Esophagus squamous epithelium (tissue), 5 donors: ENCODE measurements around the gene LDAH. TPM values are rescaled to one million over a fixed set of nuclear protein-coding genes. Genes with fewer than 3 reads are reported as not detected.
A peak's percentile ranks its signal among the peaks of the same experiment; 100 is the strongest.

ENCODE experiments used
- DNase-seq: peaks from one replicate; lab custom pipeline; 2025; lab: John Stamatoyannopoulos, UW
- H3K27ac ChIP-seq, 4 donors: fragments of 200-600 bp; sonication (generic); one replicate each; pipeline ENCODE4 v1.5.1; 2016 to 2019; ENCODE audit warnings: mild to moderate bottlenecking in 1 of 4
- H3K27me3 ChIP-seq, 4 donors: fragments of 200-600 bp; sonication (generic); 1 replicate in 3 of 4; 2 replicates in 1 of 4; pipeline versions ENCODE4 v1.5.1 to v1.6.0; 2017 to 2021; ENCODE audit warnings: antibody characterized with exemption in 1 of 4
- H3K36me3 ChIP-seq, 3 donors: fragments of 200-600 bp; sonication (generic); one replicate each; pipeline ENCODE4 v1.5.1; 2016 to 2019
- H3K4me1 ChIP-seq, 3 donors: fragments of 200-600 bp; sonication (generic); one replicate each; pipeline ENCODE4 v1.5.1; 2017 to 2019
- H3K4me3 ChIP-seq, 4 donors: fragments of 200-600 bp; sonication (generic); 1 replicate in 3 of 4; 2 replicates in 1 of 4; pipeline ENCODE4 v1.5.1; 2016 to 2019; ENCODE audit warnings: mild to moderate bottlenecking in 2 of 4, moderate library complexity in 1 of 4
- H3K9me3 ChIP-seq, 3 donors: fragments of 200-600 bp; sonication (generic); one replicate each; pipeline ENCODE4 v1.5.1; 2016 to 2019
- CTCF ChIP-seq, 6 experiments: fragments of 450-650 bp in 4 of 6; fragments of 200-600 bp in 2 of 6; sonication (generic) in 2 of 6; IDR thresholded peaks; one replicate each; pipeline ENCODE4 v1.5.1; 2016 to 2019; ENCODE audit warnings: antibody characterized with exemption in 6 of 6, mild to moderate bottlenecking in 4 of 6, moderate library complexity in 4 of 6
- POLR2A ChIP-seq, 4 donors: fragments of 450-650 bp; IDR thresholded peaks; one replicate each; pipeline ENCODE4 v1.6.1; 2017; ENCODE audit warnings: antibody characterized with exemption in 4 of 4, mild to moderate bottlenecking in 4 of 4, moderate library complexity in 3 of 4
- WGBS, 2 donors: methylation state at CpG; one replicate each; pipeline ENCODE4 v1.1.5; 2018; 5-methylcytosine and 5-hydroxymethylcytosine counted together
- intact Hi-C: fragments of 100-400 bp; cut with DNase I; formaldehyde crosslinking; loops from one replicate; pipeline ENCODE4 v1.15.0; 2022
- total RNA-seq, 4 donors: library from RNA; depleted of rRNA; stranded (reverse); fragments of >200 nt; gene quantifications; one replicate each; pipeline ENCODE4 v1.1.0, GENCODE V29; 2016
- donor health status: DM: yes; HTN: yes; CAD: no.

LDAH gene
- total RNA-seq, 4 donors from 2014 or later = 5.8 to 12.4 (median 8.5) TPM

GRCh38 chr2:20645761-20646160 is 177.1 kb downstream of the LDAH start:
- Histone ChIP-seq H3K4me1 (peaks cover 18 to 48% (median 34%) of the 10 kb centered on the region in 3 donors), H3K9me3 (no peaks in the 10 kb centered on the region), H3K27ac (peak overlapping the region in 1 of 4 donors; percentile 11), H3K36me3 (peaks cover 1 to 59% (median 10%) of the 10 kb centered on the region in 3 donors), H3K4me3 (no peak overlapping the region), H3K27me3 (no peaks in the 10 kb centered on the region)
- WGBS, 2 donors = 83 to 86% methylated on average over 5 to 8 of the region's 10 CpGs
- intact Hi-C loops = loop anchor here (10.0 kb wide), 1 partner anchor 231 kb away; no protein-coding TSS in a partner anchor
- TF ChIP-seq CTCF (IDR thresholded peaks at IDR 0.05) (no peak), POLR2A (IDR thresholded peaks at IDR 0.05) (no peak)
- DNase-seq = no peak

GRCh38 chr2:20645301-20645701 is 177.6 kb downstream of the LDAH start:
- intact Hi-C loops = loop anchor here (10.0 kb wide), 1 partner anchor 230 kb away; no protein-coding TSS in a partner anchor
- TF ChIP-seq POLR2A (IDR thresholded peaks at IDR 0.05) (no peak), CTCF (IDR thresholded peaks at IDR 0.05) (no peak)
- H3K27me3 ChIP-seq = no peaks in the 10 kb centered on the region
- H3K36me3 ChIP-seq = peaks cover 6 to 64% (median 10%) of the 10 kb centered on the region in 3 donors
- H3K9me3 ChIP-seq = no peaks in the 10 kb centered on the region
- no peak overlapping the region for H3K4me3 ChIP-seq
- WGBS, 2 donors = no CpG with 5 or more reads among the region's 14 CpGs
- H3K27ac ChIP-seq = peak overlapping the region in 1 of 4 donors; percentile 11
- peaks cover 16 to 45% (median 33%) of the 10 kb centered on the region in 3 donors for H3K4me1 ChIP-seq
- DNase-seq = no peak

- Histone ChIP-seq H3K27ac (no peak overlapping the region), H3K36me3 (peaks cover 9 to 76% (median 10%) of the 10 kb centered on the region in 3 donors), H3K4me1 (peaks cover under 1 to 30% (median 21%) of the 10 kb centered on the region in 3 donors), H3K4me3 (no peak overlapping the region), H3K9me3 (no peaks in the 10 kb centered on the region), H3K27me3 (no peaks in the 10 kb centered on the region)
- 76 to 79% methylated on average over 3 of the region's 3 CpGs for WGBS, 2 donors
- no peak for DNase-seq
- no peak for TF ChIP-seq POLR2A (IDR thresholded peaks at IDR 0.05)
- no peak for TF ChIP-seq CTCF (IDR thresholded peaks at IDR 0.05)
- intact Hi-C loops = loop anchor here (10.0 kb wide), 1 partner anchor 229 kb away; no protein-coding TSS in a partner anchor
Observed at GRCh38 chr2:20643826-20644225, 179.1 kb downstream of the LDAH start.

GRCh38 chr2:20643060-20643459 is 179.8 kb downstream of the LDAH start:
- Histone ChIP-seq H3K4me3 (no peak overlapping the region), H3K36me3 (peaks cover 9 to 84% (median 13%) of the 10 kb centered on the region in 3 donors), H3K4me1 (peaks cover 0 to 25% (median 17%) of the 10 kb centered on the region in 3 donors), H3K9me3 (no peaks in the 10 kb centered on the region), H3K27ac (peak overlapping the region in 1 of 4 donors; percentile 85), H3K27me3 (no peaks in the 10 kb centered on the region)
- no peak for DNase-seq
- intact Hi-C loops = loop anchor here (10.0 kb wide), 1 partner anchor 228 kb away; no protein-coding TSS in a partner anchor
- TF ChIP-seq POLR2A (IDR thresholded peaks at IDR 0.05) = no peak
- no peak for TF ChIP-seq CTCF (IDR thresholded peaks at IDR 0.05)
- WGBS, 2 donors = 69 to 84% methylated on average over 5 to 7 of the region's 7 CpGs
